ENCODE data around the gene CRYBG3.

CRYBG3 gene

GRCh38 chr3:97880267-97880666, 58.5 kb downstream of the CRYBG3 start:
- peak; percentile 65 for DNase-seq (ENCODE audit: low read depth)
- H3K36me3 ChIP-seq (ENCODE audit: control insufficient read depth, insufficient read depth, low read length, severe bottlenecking): no peaks in the 10 kb centered on the region
- peaks cover 17% of the 10 kb centered on the region for H3K4me1 ChIP-seq (ENCODE audit: control insufficient read depth, insufficient read depth, low read length)
- no peak overlapping the region for H3K4me3 ChIP-seq (ENCODE audit: low read length)
- H3K27me3 ChIP-seq (replicated peaks; ENCODE audit: control insufficient read depth, insufficient read depth, low read length): no peaks in the 10 kb centered on the region
- no peak overlapping the region for H3K9ac ChIP-seq (ENCODE audit: low read length)
- no peaks in the 10 kb centered on the region for H3K9me3 ChIP-seq (ENCODE audit: control insufficient read depth, low read length)

GRCh38 chr3:97882975-97883598, 61.3 kb downstream of the CRYBG3 start:
- H3K4me3 ChIP-seq (ENCODE audit: low read length): no peak overlapping the region
- H3K9ac ChIP-seq (ENCODE audit: low read length): no peak overlapping the region
- DNase-seq (ENCODE audit: low read depth): peak; percentile 47
- H3K4me1 ChIP-seq (ENCODE audit: control insufficient read depth, insufficient read depth, low read length): peaks cover 38% of the 10 kb centered on the region
- H3K27me3 ChIP-seq (replicated peaks; ENCODE audit: control insufficient read depth, insufficient read depth, low read length): no peaks in the 10 kb centered on the region
- no peaks in the 10 kb centered on the region for H3K36me3 ChIP-seq (ENCODE audit: control insufficient read depth, insufficient read depth, low read length, severe bottlenecking)
- H3K9me3 ChIP-seq (ENCODE audit: control insufficient read depth, low read length): no peaks in the 10 kb centered on the region

GRCh38 chr3:97883736-97884135, 61.9 kb downstream of the CRYBG3 start:
- Histone ChIP-seq H3K4me3 (ENCODE audit: low read length) (no peak overlapping the region), H3K36me3 (ENCODE audit: control insufficient read depth, insufficient read depth, low read length, severe bottlenecking) (peaks cover 6% of the 10 kb centered on the region), H3K27me3 (replicated peaks; ENCODE audit: control insufficient read depth, insufficient read depth, low read length) (no peaks in the 10 kb centered on the region), H3K9ac (ENCODE audit: low read length) (no peak overlapping the region), H3K9me3 (ENCODE audit: control insufficient read depth, low read length) (no peaks in the 10 kb centered on the region), H3K4me1 (ENCODE audit: control insufficient read depth, insufficient read depth, low read length) (peaks cover 38% of the 10 kb centered on the region)
- no peak for DNase-seq (ENCODE audit: low read depth)

- no peaks in the 10 kb centered on the region for H3K9me3 ChIP-seq (ENCODE audit: control insufficient read depth, low read length)
- H3K9ac ChIP-seq (ENCODE audit: low read length): no peak overlapping the region
- no peak overlapping the region for H3K4me3 ChIP-seq (ENCODE audit: low read length)
- DNase-seq (ENCODE audit: low read depth): peak; percentile 42
- peaks cover 14% of the 10 kb centered on the region for H3K36me3 ChIP-seq (ENCODE audit: control insufficient read depth, insufficient read depth, low read length, severe bottlenecking)
- H3K27me3 ChIP-seq (replicated peaks; ENCODE audit: control insufficient read depth, insufficient read depth, low read length): no peaks in the 10 kb centered on the region
- peaks cover 38% of the 10 kb centered on the region for H3K4me1 ChIP-seq (ENCODE audit: control insufficient read depth, insufficient read depth, low read length)
Measured at GRCh38 chr3:97884586-97885123, 62.8 kb downstream of the CRYBG3 start.

GRCh38 chr3:97885931-97886824, 64.4 kb downstream of the CRYBG3 start:
- Histone ChIP-seq H3K4me1 (ENCODE audit: control insufficient read depth, insufficient read depth, low read length) (peaks cover 38% of the 10 kb centered on the region), H3K4me3 (ENCODE audit: low read length) (peak overlapping the region; percentile 42)
- DNase-seq (ENCODE audit: low read depth): peak; percentile 58

GRCh38 chr3:97889814-97890213, 68.0 kb downstream of the CRYBG3 start:
- Histone ChIP-seq H3K27me3 (replicated peaks; ENCODE audit: control insufficient read depth, insufficient read depth, low read length) (no peaks in the 10 kb centered on the region), H3K4me3 (ENCODE audit: low read length) (no peak overlapping the region), H3K9ac (ENCODE audit: low read length) (no peak overlapping the region), H3K4me1 (ENCODE audit: control insufficient read depth, insufficient read depth, low read length) (peaks cover 25% of the 10 kb centered on the region), H3K9me3 (ENCODE audit: control insufficient read depth, low read length) (no peaks in the 10 kb centered on the region), H3K36me3 (ENCODE audit: control insufficient read depth, insufficient read depth, low read length, severe bottlenecking) (peaks cover 21% of the 10 kb centered on the region)
- no peak for DNase-seq (ENCODE audit: low read depth)

More at GRCh38 chr3:97885931-97886824, 64.4 kb downstream of the CRYBG3 start:
- H3K9ac ChIP-seq (ENCODE audit: low read length): peak overlapping the region; percentile 13
- no peaks in the 10 kb centered on the region for H3K27me3 ChIP-seq (replicated peaks; ENCODE audit: control insufficient read depth, insufficient read depth, low read length)
- H3K36me3 ChIP-seq (ENCODE audit: control insufficient read depth, insufficient read depth, low read length, severe bottlenecking): peaks cover 14% of the 10 kb centered on the region
- no peaks in the 10 kb centered on the region for H3K9me3 ChIP-seq (ENCODE audit: control insufficient read depth, low read length)

GRCh38 chr3:97892852-97893251, 71.0 kb downstream of the CRYBG3 start:
- H3K9me3 ChIP-seq (ENCODE audit: control insufficient read depth, low read length): no peaks in the 10 kb centered on the region
- no peaks in the 10 kb centered on the region for H3K4me1 ChIP-seq (ENCODE audit: control insufficient read depth, insufficient read depth, low read length)
- no peak overlapping the region for H3K4me3 ChIP-seq (ENCODE audit: low read length)
- H3K36me3 ChIP-seq (ENCODE audit: control insufficient read depth, insufficient read depth, low read length, severe bottlenecking): peaks cover 25% of the 10 kb centered on the region
- no peak for DNase-seq (ENCODE audit: low read depth)
- no peaks in the 10 kb centered on the region for H3K27me3 ChIP-seq (replicated peaks; ENCODE audit: control insufficient read depth, insufficient read depth, low read length)
- H3K9ac ChIP-seq (ENCODE audit: low read length): no peak overlapping the region

GRCh38 chr3:97895216-97895615, 73.4 kb downstream of the CRYBG3 start:
- H3K36me3 ChIP-seq (ENCODE audit: control insufficient read depth, insufficient read depth, low read length, severe bottlenecking): peaks cover 12% of the 10 kb centered on the region
- no peak for DNase-seq (ENCODE audit: low read depth)
- H3K4me3 ChIP-seq (ENCODE audit: low read length): no peak overlapping the region
- no peaks in the 10 kb centered on the region for H3K9me3 ChIP-seq (ENCODE audit: control insufficient read depth, low read length)
- H3K9ac ChIP-seq (ENCODE audit: low read length): no peak overlapping the region
- no peaks in the 10 kb centered on the region for H3K27me3 ChIP-seq (replicated peaks; ENCODE audit: control insufficient read depth, insufficient read depth, low read length)
- H3K4me1 ChIP-seq (ENCODE audit: control insufficient read depth, insufficient read depth, low read length): no peaks in the 10 kb centered on the region

- Histone ChIP-seq H3K9me3 (ENCODE audit: control insufficient read depth, low read length) (no peaks in the 10 kb centered on the region), H3K4me3 (ENCODE audit: low read length) (no peak overlapping the region), H3K9ac (ENCODE audit: low read length) (no peak overlapping the region), H3K4me1 (ENCODE audit: control insufficient read depth, insufficient read depth, low read length) (peaks cover 4% of the 10 kb centered on the region), H3K36me3 (ENCODE audit: control insufficient read depth, insufficient read depth, low read length, severe bottlenecking) (peaks cover 12% of the 10 kb centered on the region), H3K27me3 (replicated peaks; ENCODE audit: control insufficient read depth, insufficient read depth, low read length) (no peaks in the 10 kb centered on the region)
- DNase-seq (ENCODE audit: low read depth): no peak
Measured at GRCh38 chr3:97896129-97896528, 74.3 kb downstream of the CRYBG3 start.

- Histone ChIP-seq H3K36me3 (ENCODE audit: control insufficient read depth, insufficient read depth, low read length, severe bottlenecking) (peaks cover 12% of the 10 kb centered on the region), H3K9me3 (ENCODE audit: control insufficient read depth, low read length) (no peaks in the 10 kb centered on the region), H3K9ac (ENCODE audit: low read length) (no peak overlapping the region), H3K4me1 (ENCODE audit: control insufficient read depth, insufficient read depth, low read length) (peaks cover 8% of the 10 kb centered on the region), H3K4me3 (ENCODE audit: low read length) (no peak overlapping the region), H3K27me3 (replicated peaks; ENCODE audit: control insufficient read depth, insufficient read depth, low read length) (no peaks in the 10 kb centered on the region)
- no peak for DNase-seq (ENCODE audit: low read depth)
Measured at GRCh38 chr3:97896547-97896946, 74.7 kb downstream of the CRYBG3 start.

GRCh38 chr3:97899331-97899730, 77.5 kb downstream of the CRYBG3 start:
- no peak overlapping the region for H3K9ac ChIP-seq (ENCODE audit: low read length)
- H3K27me3 ChIP-seq (replicated peaks; ENCODE audit: control insufficient read depth, insufficient read depth, low read length): no peaks in the 10 kb centered on the region
- peaks cover 21% of the 10 kb centered on the region for H3K4me1 ChIP-seq (ENCODE audit: control insufficient read depth, insufficient read depth, low read length)
- DNase-seq (ENCODE audit: low read depth): no peak
- no peak overlapping the region for H3K4me3 ChIP-seq (ENCODE audit: low read length)
- H3K9me3 ChIP-seq (ENCODE audit: control insufficient read depth, low read length): no peaks in the 10 kb centered on the region
- H3K36me3 ChIP-seq (ENCODE audit: control insufficient read depth, insufficient read depth, low read length, severe bottlenecking): peaks cover 4% of the 10 kb centered on the region

Measured in adipocyte (in vitro differentiated cells).